Measurements from ENCODE around the gene JAGN1.
"Not testable (repeated sequence)": the region's sequence is repeated elsewhere in the genome, so short reads cannot be mapped to it uniquely, and the experiment has no call there.

JAGN1 gene

GRCh38 chr3:9918261-9919038 is 28.0 kb downstream of the JAGN1 start:
- no peak for DNase-seq

GRCh38 chr3:9928158-9928557 is 37.7 kb downstream of the JAGN1 start:
- DNase-seq: no peak

- no peak for DNase-seq
Measured at GRCh38 chr3:9930804-9931418, 40.5 kb downstream of the JAGN1 start.

GRCh38 chr3:9932535-9932842 is 42.1 kb downstream of the JAGN1 start:
- DNase-seq: no peak

GRCh38 chr3:9932843-9933560 is 42.6 kb downstream of the JAGN1 start:
- peak; percentile 92 for DNase-seq

GRCh38 chr3:9933561-9934234 is 43.3 kb downstream of the JAGN1 start, which contains the start of gene CRELD1:
Gene CRELD1, plus strand, starts transcription at chr3:9933834. Its CDS starts 605 bp downstream, at chr3:9934439.
- peak; percentile 98 for DNase-seq

GRCh38 chr3:9934235-9934621 is 43.8 kb downstream of the JAGN1 start:
- no peak for DNase-seq

GRCh38 chr3:9934993-9935392 is 44.6 kb downstream of the JAGN1 start:
- DNase-seq: no peak

GRCh38 chr3:9935966-9936510 is 45.6 kb downstream of the JAGN1 start:
- no peak for DNase-seq

- no peak for DNase-seq
Measured at GRCh38 chr3:9937486-9938238, 47.3 kb downstream of the JAGN1 start.

- DNase-seq: no peak
Measured at GRCh38 chr3:9938966-9939365, 48.6 kb downstream of the JAGN1 start.

- not testable (repeated sequence) for DNase-seq
Measured at GRCh38 chr3:9939906-9940305, 49.5 kb downstream of the JAGN1 start.

- DNase-seq: no peak
Measured at GRCh38 chr3:9940746-9941145, 50.3 kb downstream of the JAGN1 start.

GRCh38 chr3:9942164-9942563 is 51.8 kb downstream of the JAGN1 start:
- DNase-seq: no peak

- DNase-seq: no peak
Measured at GRCh38 chr3:9942934-9943690, 52.7 kb downstream of the JAGN1 start.

Measured in retina (tissue), 1 donor.